ENCODE data around the gene KAT6B.

KAT6B gene

DNA sequence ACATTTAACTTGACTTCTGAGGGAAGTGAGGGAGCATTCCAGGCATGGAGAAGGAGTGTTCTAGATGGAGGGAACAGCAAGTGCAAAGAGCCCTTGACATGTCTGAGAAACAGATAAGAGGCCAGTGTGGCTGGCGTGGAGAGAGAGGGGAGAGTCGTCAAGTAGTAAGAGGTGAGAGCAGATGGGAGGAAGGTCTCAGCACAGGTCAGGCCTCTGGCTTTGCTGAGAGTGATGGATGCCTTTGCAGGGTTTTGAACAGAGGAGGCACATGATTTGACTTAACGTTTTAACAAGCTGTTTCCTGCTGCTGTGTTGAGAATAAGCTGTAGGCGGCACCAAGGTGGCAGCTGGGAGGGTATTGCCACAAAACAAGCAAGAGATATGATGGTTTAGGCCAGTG is 97.2 kb downstream of the KAT6B start:
- Histone ChIP-seq H3K36me3 (ENCODE audit: control insufficient read depth, insufficient read depth, low read length) (peaks cover 4% of the 10 kb centered on the region), H3K27ac (ENCODE audit: insufficient read depth, low read length, poor library complexity, severe bottlenecking) (no peak overlapping the region), H3K9me3 (ENCODE audit: control insufficient read depth, low read length) (no peaks in the 10 kb centered on the region), H3K4me3 (ENCODE audit: insufficient read depth, low read depth, low read length, poor library complexity, severe bottlenecking) (no peak overlapping the region), H3K27me3 (replicated peaks; ENCODE audit: control insufficient read depth, insufficient read depth, low read length, poor library complexity, severe bottlenecking) (no peaks in the 10 kb centered on the region), H3K4me1 (ENCODE audit: control insufficient read depth, insufficient read depth, low read length, poor library complexity, severe bottlenecking) (no peaks in the 10 kb centered on the region)
- no peak for DNase-seq

DNA sequence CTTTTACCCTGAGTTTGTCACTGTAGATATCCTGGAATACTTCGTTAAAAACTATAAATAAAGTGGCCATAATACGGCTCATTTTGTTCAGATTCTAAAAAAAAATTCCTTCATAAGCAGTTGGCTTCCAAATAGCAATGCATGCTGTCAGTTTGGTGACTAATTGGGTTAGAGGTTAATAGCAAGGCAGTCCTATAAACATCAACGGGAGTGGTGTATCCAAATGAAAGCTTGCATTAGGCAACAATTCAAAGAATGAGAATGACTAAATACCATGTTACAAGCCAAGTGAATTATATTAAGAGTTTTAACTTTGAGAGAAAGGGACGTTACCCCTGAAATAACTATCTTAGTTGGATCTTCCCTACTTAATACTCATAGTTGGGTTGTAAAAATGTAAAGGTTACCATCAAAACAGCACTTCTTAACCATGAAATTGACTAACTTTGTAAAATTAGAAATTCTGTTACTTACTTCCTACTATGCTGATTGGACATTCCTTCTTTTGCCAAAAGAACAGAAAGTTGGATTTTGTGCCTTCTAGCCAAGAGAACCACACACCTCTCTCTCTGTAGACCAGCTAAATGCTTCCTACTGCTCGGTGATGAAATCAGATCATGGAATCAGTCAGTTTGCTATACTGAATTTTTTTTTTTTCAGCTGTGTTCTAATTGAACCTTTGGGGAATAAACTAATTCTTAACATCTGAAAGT is 98.0 kb downstream of the KAT6B start:
- H3K4me1 ChIP-seq (ENCODE audit: control insufficient read depth, insufficient read depth, low read length, poor library complexity, severe bottlenecking), result no peaks in the 10 kb centered on the region

DNA sequence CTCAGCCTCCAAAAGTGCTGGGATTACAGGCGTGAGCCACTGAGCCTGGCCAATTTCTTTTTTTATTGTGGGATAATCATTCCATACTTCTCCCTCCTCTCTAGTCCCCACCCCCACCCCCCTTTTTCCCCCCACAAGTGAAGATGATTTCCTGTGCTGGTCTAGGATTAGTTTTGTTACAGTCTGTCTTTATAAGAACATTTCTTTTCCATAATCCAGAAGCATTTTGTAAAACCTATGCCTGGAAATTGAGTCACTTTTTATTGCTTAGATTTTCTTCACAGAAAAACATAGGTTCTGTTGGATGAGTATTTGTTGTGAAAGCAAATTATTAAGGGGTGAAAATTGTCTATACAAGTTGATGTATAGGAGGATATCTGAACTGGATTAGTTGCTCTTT is 98.9 kb downstream of the KAT6B start:
- Histone ChIP-seq H3K27me3 (replicated peaks; ENCODE audit: control insufficient read depth, insufficient read depth, low read length, poor library complexity, severe bottlenecking) (no peaks in the 10 kb centered on the region), H3K27ac (ENCODE audit: insufficient read depth, low read length, poor library complexity, severe bottlenecking) (no peak overlapping the region), H3K9me3 (ENCODE audit: control insufficient read depth, low read length) (no peaks in the 10 kb centered on the region), H3K4me1 (ENCODE audit: control insufficient read depth, insufficient read depth, low read length, poor library complexity, severe bottlenecking) (no peaks in the 10 kb centered on the region), H3K4me3 (ENCODE audit: insufficient read depth, low read depth, low read length, poor library complexity, severe bottlenecking) (no peak overlapping the region), H3K36me3 (ENCODE audit: control insufficient read depth, insufficient read depth, low read length) (no peaks in the 10 kb centered on the region)
- no peak for DNase-seq

More for the DNA sequence above, 98.0 kb downstream of the KAT6B start:
- Histone ChIP-seq H3K27me3 (replicated peaks; ENCODE audit: control insufficient read depth, insufficient read depth, low read length, poor library complexity, severe bottlenecking) (no peaks in the 10 kb centered on the region), H3K4me3 (ENCODE audit: insufficient read depth, low read depth, low read length, poor library complexity, severe bottlenecking) (no peak overlapping the region), H3K36me3 (ENCODE audit: control insufficient read depth, insufficient read depth, low read length) (peaks cover 3% of the 10 kb centered on the region), H3K9me3 (ENCODE audit: control insufficient read depth, low read length) (no peaks in the 10 kb centered on the region), H3K27ac (ENCODE audit: insufficient read depth, low read length, poor library complexity, severe bottlenecking) (no peak overlapping the region)
- DNase-seq, result no peak

DNA sequence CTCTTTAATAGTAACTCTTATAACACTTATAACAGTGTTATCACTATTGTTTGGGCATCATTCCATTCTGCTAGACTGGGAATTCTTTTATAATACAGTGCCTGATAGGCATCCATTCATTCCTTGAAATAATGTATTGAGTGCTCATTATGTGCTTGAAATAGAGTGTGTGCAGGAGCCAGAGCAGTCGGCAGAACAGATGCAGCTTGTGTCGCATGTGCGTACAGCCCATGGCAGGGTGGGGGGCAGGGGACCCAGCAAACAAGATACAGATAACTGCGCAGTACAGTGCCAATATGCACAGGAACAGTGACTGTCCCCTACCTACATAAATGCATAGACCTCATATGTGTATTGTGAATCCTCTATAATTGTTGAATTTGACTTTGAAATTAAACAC is 99.3 kb downstream of the KAT6B start:
- Histone ChIP-seq H3K4me3 (ENCODE audit: insufficient read depth, low read depth, low read length, poor library complexity, severe bottlenecking) (no peak overlapping the region), H3K36me3 (ENCODE audit: control insufficient read depth, insufficient read depth, low read length) (no peaks in the 10 kb centered on the region), H3K27me3 (replicated peaks; ENCODE audit: control insufficient read depth, insufficient read depth, low read length, poor library complexity, severe bottlenecking) (no peaks in the 10 kb centered on the region), H3K27ac (ENCODE audit: insufficient read depth, low read length, poor library complexity, severe bottlenecking) (no peak overlapping the region), H3K4me1 (ENCODE audit: control insufficient read depth, insufficient read depth, low read length, poor library complexity, severe bottlenecking) (no peaks in the 10 kb centered on the region), H3K9me3 (ENCODE audit: control insufficient read depth, low read length) (no peaks in the 10 kb centered on the region)
- DNase-seq, result no peak

DNA sequence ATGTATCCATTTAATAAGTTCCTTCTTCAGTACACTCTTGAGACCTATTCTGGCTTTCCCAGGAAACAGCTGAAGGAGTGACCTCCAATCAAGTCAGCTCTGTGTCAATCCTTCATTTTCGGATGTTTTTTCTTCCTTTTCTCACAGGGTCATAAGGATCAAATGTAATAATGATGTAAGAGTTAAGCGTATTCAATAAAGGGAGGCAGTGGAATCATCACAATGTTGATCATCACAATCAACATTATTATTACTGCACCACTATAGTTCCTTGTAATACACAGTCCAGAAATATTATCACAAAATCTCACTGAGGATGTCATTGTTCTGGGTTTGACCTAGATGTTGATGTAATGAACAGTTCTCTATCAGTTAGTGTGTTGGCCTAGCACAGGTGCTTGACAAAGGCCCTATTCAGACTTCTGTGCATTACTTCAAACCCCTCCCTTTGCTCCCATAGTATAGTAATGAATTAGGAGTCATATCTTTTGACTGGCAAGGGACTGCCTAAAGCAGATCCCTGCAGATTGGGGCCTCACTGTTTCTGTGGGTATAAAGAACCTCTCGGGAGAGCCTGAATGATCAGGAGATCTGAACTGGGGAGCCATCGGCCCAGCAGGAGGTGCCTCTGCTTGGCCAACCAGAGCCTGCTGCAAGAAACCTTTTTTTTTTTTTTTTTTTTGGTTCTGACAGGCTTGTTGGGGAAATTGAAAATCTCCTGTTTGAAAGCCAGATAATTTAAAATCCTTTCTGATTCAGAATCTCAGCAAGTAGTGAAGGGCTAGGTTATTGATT is 100.6 kb downstream of the KAT6B start:
- no peaks in the 10 kb centered on the region for H3K36me3 ChIP-seq (ENCODE audit: control insufficient read depth, insufficient read depth, low read length)
- no peaks in the 10 kb centered on the region for H3K27me3 ChIP-seq (replicated peaks; ENCODE audit: control insufficient read depth, insufficient read depth, low read length, poor library complexity, severe bottlenecking)
- H3K4me3 ChIP-seq (ENCODE audit: insufficient read depth, low read depth, low read length, poor library complexity, severe bottlenecking), result no peak overlapping the region
- H3K27ac ChIP-seq (ENCODE audit: insufficient read depth, low read length, poor library complexity, severe bottlenecking), result no peak overlapping the region
- DNase-seq, result no peak
- H3K4me1 ChIP-seq (ENCODE audit: control insufficient read depth, insufficient read depth, low read length, poor library complexity, severe bottlenecking), result no peaks in the 10 kb centered on the region
- no peaks in the 10 kb centered on the region for H3K9me3 ChIP-seq (ENCODE audit: control insufficient read depth, low read length)

DNA sequence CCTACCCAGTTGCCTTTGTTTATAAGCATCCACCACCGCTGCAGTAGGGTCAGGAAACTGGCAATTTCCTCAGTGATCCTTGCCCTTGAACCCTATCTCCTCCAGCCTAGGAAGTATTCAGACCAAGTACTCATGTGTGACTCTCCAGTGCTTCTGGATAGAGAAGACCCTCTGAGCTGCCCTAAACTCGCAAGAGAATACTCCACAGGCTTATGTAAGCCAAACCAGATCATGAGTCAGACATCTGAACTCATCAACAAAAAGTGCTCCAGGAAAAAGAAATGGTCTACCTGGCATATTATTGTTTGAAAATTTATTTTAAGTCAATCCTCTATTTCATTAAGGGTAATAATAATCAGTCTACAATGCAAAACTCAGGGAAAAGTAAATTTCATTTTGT is 101.3 kb downstream of the KAT6B start:
- Histone ChIP-seq H3K4me3 (ENCODE audit: insufficient read depth, low read depth, low read length, poor library complexity, severe bottlenecking) (no peak overlapping the region), H3K27me3 (replicated peaks; ENCODE audit: control insufficient read depth, insufficient read depth, low read length, poor library complexity, severe bottlenecking) (no peaks in the 10 kb centered on the region), H3K9me3 (ENCODE audit: control insufficient read depth, low read length) (no peaks in the 10 kb centered on the region), H3K4me1 (ENCODE audit: control insufficient read depth, insufficient read depth, low read length, poor library complexity, severe bottlenecking) (no peaks in the 10 kb centered on the region), H3K36me3 (ENCODE audit: control insufficient read depth, insufficient read depth, low read length) (no peaks in the 10 kb centered on the region), H3K27ac (ENCODE audit: insufficient read depth, low read length, poor library complexity, severe bottlenecking) (no peak overlapping the region)
- DNase-seq, result no peak

DNA sequence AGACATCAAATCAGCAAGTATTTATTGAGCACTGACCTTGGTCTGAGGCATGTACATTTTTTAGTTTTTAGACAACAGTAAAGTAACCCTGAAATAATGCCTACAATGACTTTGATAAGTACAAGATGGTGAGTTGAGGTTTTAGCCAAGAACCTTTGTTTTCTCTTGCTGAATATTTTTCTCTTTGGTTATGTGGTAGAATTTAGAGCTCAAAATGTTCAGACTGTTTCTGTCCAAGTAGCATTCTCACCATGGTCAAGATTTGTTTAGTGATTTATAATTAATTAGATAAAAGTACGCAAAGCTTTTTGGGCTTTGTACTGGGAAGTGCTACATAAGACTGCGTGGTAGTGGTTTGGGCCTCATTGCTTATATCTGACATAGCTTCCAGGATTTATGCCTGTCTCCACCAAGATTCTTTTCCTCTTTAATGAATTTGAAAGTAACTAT is 102.4 kb downstream of the KAT6B start:
- Histone ChIP-seq H3K27ac (ENCODE audit: insufficient read depth, low read length, poor library complexity, severe bottlenecking) (no peak overlapping the region), H3K36me3 (ENCODE audit: control insufficient read depth, insufficient read depth, low read length) (no peaks in the 10 kb centered on the region), H3K4me1 (ENCODE audit: control insufficient read depth, insufficient read depth, low read length, poor library complexity, severe bottlenecking) (no peaks in the 10 kb centered on the region), H3K4me3 (ENCODE audit: insufficient read depth, low read depth, low read length, poor library complexity, severe bottlenecking) (no peak overlapping the region), H3K9me3 (ENCODE audit: control insufficient read depth, low read length) (no peaks in the 10 kb centered on the region), H3K27me3 (replicated peaks; ENCODE audit: control insufficient read depth, insufficient read depth, low read length, poor library complexity, severe bottlenecking) (no peaks in the 10 kb centered on the region)
- DNase-seq, result no peak

DNA sequence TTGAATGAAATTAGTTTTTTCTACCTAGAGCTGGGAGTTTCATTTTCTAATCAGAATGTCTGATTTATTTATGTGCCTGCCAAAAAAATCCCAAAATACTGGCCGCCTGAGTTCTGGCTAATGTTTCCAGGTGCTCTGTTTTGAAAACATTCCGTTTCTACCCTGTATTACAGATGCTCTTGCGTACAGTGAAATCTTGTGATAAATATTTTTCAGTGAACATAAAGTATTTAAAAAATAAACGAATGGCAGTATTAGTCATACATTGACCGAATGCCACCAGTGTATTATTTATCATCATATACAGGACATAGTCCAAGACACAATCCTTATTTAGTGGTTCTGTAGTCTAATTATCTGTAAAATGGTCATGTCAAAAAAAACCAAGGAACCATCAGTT is 102.8 kb downstream of the KAT6B start:
- Histone ChIP-seq H3K9me3 (ENCODE audit: control insufficient read depth, low read length) (no peaks in the 10 kb centered on the region), H3K4me3 (ENCODE audit: insufficient read depth, low read depth, low read length, poor library complexity, severe bottlenecking) (no peak overlapping the region), H3K27ac (ENCODE audit: insufficient read depth, low read length, poor library complexity, severe bottlenecking) (no peak overlapping the region), H3K4me1 (ENCODE audit: control insufficient read depth, insufficient read depth, low read length, poor library complexity, severe bottlenecking) (no peaks in the 10 kb centered on the region), H3K27me3 (replicated peaks; ENCODE audit: control insufficient read depth, insufficient read depth, low read length, poor library complexity, severe bottlenecking) (no peaks in the 10 kb centered on the region), H3K36me3 (ENCODE audit: control insufficient read depth, insufficient read depth, low read length) (no peaks in the 10 kb centered on the region)
- no peak for DNase-seq

DNA sequence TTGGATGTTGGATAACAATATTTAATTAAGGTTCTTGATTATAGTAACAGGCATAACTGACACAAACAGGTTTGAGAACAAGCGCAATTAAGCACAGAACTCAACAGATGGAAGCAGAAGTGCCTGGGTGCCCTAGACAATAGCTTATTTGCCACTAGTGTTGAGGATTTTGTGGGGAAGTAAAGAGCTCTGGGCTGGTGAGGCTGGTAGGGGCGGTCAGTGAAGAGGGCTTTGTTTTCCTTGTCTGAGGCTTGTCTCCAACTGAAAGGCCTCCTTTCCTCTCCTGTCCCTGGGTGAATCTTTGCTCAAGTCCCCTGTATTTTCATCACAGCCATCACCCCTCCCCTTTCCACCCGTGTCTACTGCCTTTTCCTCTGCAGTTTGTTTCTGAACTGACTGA is 104.6 kb downstream of the KAT6B start:
- Histone ChIP-seq H3K36me3 (ENCODE audit: control insufficient read depth, insufficient read depth, low read length) (no peaks in the 10 kb centered on the region), H3K4me1 (ENCODE audit: control insufficient read depth, insufficient read depth, low read length, poor library complexity, severe bottlenecking) (no peaks in the 10 kb centered on the region), H3K27me3 (replicated peaks; ENCODE audit: control insufficient read depth, insufficient read depth, low read length, poor library complexity, severe bottlenecking) (no peaks in the 10 kb centered on the region), H3K4me3 (ENCODE audit: insufficient read depth, low read depth, low read length, poor library complexity, severe bottlenecking) (no peak overlapping the region), H3K27ac (ENCODE audit: insufficient read depth, low read length, poor library complexity, severe bottlenecking) (no peak overlapping the region), H3K9me3 (ENCODE audit: control insufficient read depth, low read length) (no peaks in the 10 kb centered on the region)
- DNase-seq, result no peak

DNA sequence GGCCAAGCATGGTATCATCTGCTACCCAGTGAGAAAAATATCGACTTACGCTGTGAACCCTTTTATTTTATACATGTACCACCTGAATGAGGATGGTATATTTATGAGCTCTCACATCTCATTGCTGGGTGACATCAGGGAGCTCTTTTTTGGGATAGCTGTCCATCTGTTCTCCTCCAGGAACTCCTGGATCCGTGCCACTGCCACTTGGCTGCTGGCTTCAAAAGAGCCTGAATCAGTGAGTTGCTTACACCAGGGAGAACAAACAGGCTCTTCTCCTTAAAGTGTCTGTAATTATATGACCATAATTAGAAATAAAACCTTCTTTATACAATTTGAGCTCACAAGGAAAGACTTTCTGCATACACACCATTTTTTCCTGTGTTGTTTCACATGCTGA is 106.2 kb downstream of the KAT6B start:
- Histone ChIP-seq H3K36me3 (ENCODE audit: control insufficient read depth, insufficient read depth, low read length) (no peaks in the 10 kb centered on the region), H3K27me3 (replicated peaks; ENCODE audit: control insufficient read depth, insufficient read depth, low read length, poor library complexity, severe bottlenecking) (no peaks in the 10 kb centered on the region), H3K4me3 (ENCODE audit: insufficient read depth, low read depth, low read length, poor library complexity, severe bottlenecking) (no peak overlapping the region), H3K27ac (ENCODE audit: insufficient read depth, low read length, poor library complexity, severe bottlenecking) (no peak overlapping the region), H3K9me3 (ENCODE audit: control insufficient read depth, low read length) (no peaks in the 10 kb centered on the region), H3K4me1 (ENCODE audit: control insufficient read depth, insufficient read depth, low read length, poor library complexity, severe bottlenecking) (no peaks in the 10 kb centered on the region)
- no peak for DNase-seq

All from effector memory CD4-positive, alpha-beta T cell (primary cell).